ENCODE data around the gene ZNF264. TPM values are rescaled to one million over a fixed set of nuclear protein-coding genes. Genes with fewer than 3 reads are reported as not detected.

The ZNF264 gene
- total and polyA plus RNA-seq, 11 donors: 3.4 to 30.1 (median 17.4) TPM

- TF ChIP-seq CTCF (IDR thresholded peaks at IDR 0.05): no peak
- TF ChIP-seq POLR2A (IDR thresholded peaks at IDR 0.05): no peak
- ATAC-seq (no peak), DNase-seq (no peak)
- Histone ChIP-seq H3K4me1 (no peaks in the 10 kb centered on the region), H3K36me3 (no peaks in the 10 kb centered on the region), H3K27me3 (no peaks in the 10 kb centered on the region), H3K4me3 (no peak overlapping the region), H3K9me3 (no peaks in the 10 kb centered on the region), H3K27ac (no peak overlapping the region)
- 81 to 100% (median 87%) methylated on average over 1 of the region's 1 CpG for WGBS, 4 donors
- intact Hi-C loops (cut with DNase I): no loop called here
Observed at GRCh38 chr19:57233207-57233606, 41.9 kb downstream of the ZNF264 start.

GRCh38 chr19:57239982-57240310 is 48.6 kb downstream of the ZNF264 start:
- H3K27me3 ChIP-seq: no peaks in the 10 kb centered on the region
- no peak for TF ChIP-seq POLR2A (IDR thresholded peaks at IDR 0.05)
- no peak for TF ChIP-seq CTCF (IDR thresholded peaks at IDR 0.05)
- ATAC-seq (peak in 2 of 4 donors; percentile 8 to 27), DNase-seq (no peak)
- peak overlapping the region; percentile 76 to 97 (median 90) for H3K27ac ChIP-seq
- intact Hi-C loops (cut with DNase I): loop anchor here in 9 of 10 donors (1.0 to 10.0 kb wide), 6 partner anchors 37 to 135 kb away; partner anchors contain the start of genes ZNF460 (in 4 of the 9), ZNF264 (in 1 of the 9) and ZNF304 (in 1 of the 9)
- no peaks in the 10 kb centered on the region for H3K9me3 ChIP-seq
- H3K4me1 ChIP-seq: peaks cover 0 to 32% (median 17%) of the 10 kb centered on the region in 12 donors
- H3K4me3 ChIP-seq: peak overlapping the region; percentile 79 to 98 (median 89)
- H3K36me3 ChIP-seq: peaks cover 0 to 20% (median 13%) of the 10 kb centered on the region in 9 donors
- WGBS, 4 donors: 17 to 27% (median 23%) methylated on average over 12 of the region's 12 CpGs

- DNase-seq: peak; percentile 97 to 98 (median 97)
- Histone ChIP-seq H3K36me3 (peaks cover 0 to 24% (median 18%) of the 10 kb centered on the region in 9 donors), H3K27ac (peak within 1 kb of the TSS; percentile 76 to 97 (median 90)), H3K9me3 (no peaks in the 10 kb centered on the region), H3K27me3 (no peaks in the 10 kb centered on the region), H3K4me1 (peaks cover 0 to 32% (median 17%) of the 10 kb centered on the region in 12 donors), H3K4me3 (peak within 1 kb of the TSS; percentile 79 to 98 (median 89))
- ATAC-seq: peak; percentile 99 to 100 (median 99)
- intact Hi-C loops (cut with DNase I): loop anchor here in 9 of 10 donors (1.0 to 10.0 kb wide), 7 partner anchors 37 to 136 kb away; partner anchors contain the start of genes ZNF460 (in 4 of the 9), ZNF264 (in 1 of the 9) and ZNF304 (in 1 of the 9)
- 0 to 1% (median 1%) methylated on average over 37 to 61 of the region's 61 CpGs for WGBS, 4 donors
- TF ChIP-seq CTCF (IDR thresholded peaks at IDR 0.05): peak in 7 of 12 donors; percentile 7 to 33 (median 16)
- peak in 1 of 2 donors; percentile 73 for TF ChIP-seq POLR2A (IDR thresholded peaks at IDR 0.05)
Observed at GRCh38 chr19:57240311-57241090, 49.2 kb downstream of the ZNF264 start, which contains the start of gene ZNF805. Gene ZNF805, plus strand, starts transcription at chr19:57240632. Its CDS starts 260 bp downstream, at chr19:57240892.

- H3K27me3 ChIP-seq: no peaks in the 10 kb centered on the region
- TF ChIP-seq POLR2A (IDR thresholded peaks at IDR 0.05): no peak
- TF ChIP-seq CTCF (IDR thresholded peaks at IDR 0.05): no peak
- DNase-seq (no peak), ATAC-seq (no peak)
- 11 to 12% (median 12%) methylated on average over 7 of the region's 7 CpGs for WGBS, 4 donors
- H3K36me3 ChIP-seq: peaks cover 0 to 30% (median 23%) of the 10 kb centered on the region in 9 donors
- intact Hi-C loops (cut with DNase I): loop anchor here in 6 of 10 donors (1.0 to 10.0 kb wide), 6 partner anchors 36 to 136 kb away; partner anchors contain the start of genes ZNF264 (in 1 of the 6), ZNF304 (in 1 of the 6) and ZNF460 (in 1 of the 6)
- peak overlapping the region; percentile 76 to 97 (median 90) for H3K27ac ChIP-seq
- peak overlapping the region; percentile 79 to 98 (median 89) for H3K4me3 ChIP-seq
- H3K9me3 ChIP-seq: no peaks in the 10 kb centered on the region
- H3K4me1 ChIP-seq: peaks cover 0 to 32% (median 17%) of the 10 kb centered on the region in 12 donors
Observed at GRCh38 chr19:57241176-57241575, 49.9 kb downstream of the ZNF264 start.

All from heart left ventricle (tissue), 16 donors.